Kidney (tissue), 22 donors: ENCODE results near the gene BCL2L15. TPM values are rescaled to one million over a fixed set of nuclear protein-coding genes. Genes with fewer than 3 reads are reported as not detected.

Experiments used
- DNase-seq, 5 donors: peaks; one replicate each; pipeline ENCODE4 v3.0.0-alpha.2; 2013 to 2020
- FAIRE-seq: peaks from 2 replicates; lab custom pipeline; 2012; peaks lifted over from hg19 to GRCh38; lab: Jason Lieb, UNC
- H3K27ac ChIP-seq, 2 donors: one replicate each; pipeline ENCODE4 v1.7.0; 2013; ENCODE audit warnings: low read depth in 2 of 2, low read length in 2 of 2, inconsistent platforms in 1 of 2
- H3K27me3 ChIP-seq: one replicate; pipeline ENCODE4 v1.7.1; 2013; ENCODE audit warnings: low read length, inconsistent platforms; ENCODE audit not compliant: control insufficient read depth, insufficient read depth
- H3K36me3 ChIP-seq, 3 donors: one replicate each; pipeline versions ENCODE4 v1.7.0 to v1.7.1; 2013; ENCODE audit warnings: low read length in 3 of 3, control low read depth in 1 of 3, inconsistent platforms in 1 of 3; ENCODE audit not compliant: insufficient read depth in 3 of 3, control insufficient read depth in 2 of 3
- H3K4me1 ChIP-seq, 3 donors: one replicate each; pipeline versions ENCODE4 v1.7.0 to v1.7.1; 2013; ENCODE audit warnings: low read length in 3 of 3, inconsistent platforms in 1 of 3, low read depth in 1 of 3; ENCODE audit not compliant: control insufficient read depth in 2 of 3, insufficient read depth in 2 of 3
- H3K4me3 ChIP-seq, 3 donors: one replicate each; pipeline versions ENCODE4 v1.7.0 to v1.8.1; 2013; ENCODE audit warnings: low read length in 3 of 3, control low read depth in 1 of 3, inconsistent platforms in 1 of 3
- H3K9ac ChIP-seq, 3 donors: one replicate each; pipeline versions ENCODE4 v1.7.0 to v1.7.1; 2013; ENCODE audit warnings: low read length in 3 of 3, control low read depth in 1 of 3, inconsistent platforms in 1 of 3
- H3K9me3 ChIP-seq, 3 donors: one replicate each; pipeline versions ENCODE4 v1.7.0 to v1.7.1; 2013; ENCODE audit warnings: low read length in 3 of 3, control low read depth in 1 of 3, inconsistent platforms in 1 of 3; ENCODE audit not compliant: control insufficient read depth in 2 of 3, insufficient read depth in 1 of 3
- CTCF ChIP-seq: IDR thresholded peaks from 3 replicates; pipeline ENCODE4 v1.5.1; 2012; ENCODE audit warnings: mild to moderate bottlenecking, moderate library complexity, borderline replicate concordance; ENCODE audit not compliant: insufficient read depth; ENCODE audit errors: extremely low read depth
- intact Hi-C: fragments of 100-400 bp; cut with DNase I; formaldehyde crosslinking; loops from one replicate; pipeline ENCODE4 v1.11.1; 2022
- long read RNA-seq, 10 donors: library from polyadenylated mRNA in 1 of 10; unstranded in 1 of 10; transcript quantifications; one replicate each; pipeline ENCODE4 v2.0.0 and lab custom pipeline, GENCODE V29; 2021 to 2026
- polyA plus RNA-seq: library from polyadenylated mRNA; stranded (reverse); fragments of 350-450 nt; fragmentation: Illumina TruSeq; extraction: RNeasy Lipid Tissue Mini Kit (QIAGEN cat#74804); gene quantifications from one replicate; pipeline ENCODE4 v1.2.3, GENCODE V29; 2014; ENCODE audit warnings: low read depth, low replicate concordance; ENCODE audit not compliant: insufficient read depth
- total RNA-seq: library from RNA; stranded (reverse); fragmentation: NEBNext Ultra II Directional; extraction: Animal tissue kit (Norgen Biotek cat#: 25700); gene quantifications from one replicate; pipeline ENCODE4 v1.2.1, GENCODE V29; 2021
- donor health status: control.
- donor health status: control.
- donor health status: control.
- donor health status: control.
- donor health status: control.
- donor health status: DM: yes; HTN: yes; CAD: no.
- donor health status: Normal renal cell carcinoma (clear cell type).

Gene BCL2L15
- total RNA-seq (34.3 TPM), polyA plus RNA-seq (2.2 TPM)
- long read RNA-seq, donor 1, result 0 reads
- long read RNA-seq, donor 2, result 0 reads
- long read RNA-seq, donor 3, result 0 reads
- long read RNA-seq, donor 4, result 0 reads
- long read RNA-seq, donor 5, result 0 reads
- long read RNA-seq, donor 6, partial matches to known transcripts, result 0 of 1 reads
- long read RNA-seq, donor 6, other reads (novel, unspliced or antisense), result 0 of 1 reads
- long read RNA-seq, donor 7, partial matches to known transcripts, result 0 of 2 reads
- long read RNA-seq, donor 7, other reads (novel, unspliced or antisense), result 2 of 2 reads
- long read RNA-seq, donor 8, result 0 reads
- long read RNA-seq, donor 9, result 0 reads
- long read RNA-seq, donor 10, partial matches to known transcripts, result 0 of 1 reads
- long read RNA-seq, donor 10, other reads (novel, unspliced or antisense), result 0 of 1 reads

- no peak for TF ChIP-seq CTCF
- Histone ChIP-seq H3K36me3 (no peaks in the 10 kb centered on the region), H3K9ac (no peak within 1 kb of the TSS), H3K27ac (no peak within 1 kb of the TSS), H3K27me3 (no peaks in the 10 kb centered on the region), H3K9me3 (no peaks in the 10 kb centered on the region), H3K4me3 (no peak within 1 kb of the TSS), H3K4me1 (no peaks in the 10 kb centered on the region)
- intact Hi-C loops, result no loop called here
- FAIRE-seq (no peak), DNase-seq (no peak)
Measured at GRCh38 chr1:113887402-113888175, at the start of gene BCL2L15. TSS of gene BCL2L15 (minus strand) at chr1:113887581. CDS start at chr1:113887375, 206 bp downstream.

DNA sequence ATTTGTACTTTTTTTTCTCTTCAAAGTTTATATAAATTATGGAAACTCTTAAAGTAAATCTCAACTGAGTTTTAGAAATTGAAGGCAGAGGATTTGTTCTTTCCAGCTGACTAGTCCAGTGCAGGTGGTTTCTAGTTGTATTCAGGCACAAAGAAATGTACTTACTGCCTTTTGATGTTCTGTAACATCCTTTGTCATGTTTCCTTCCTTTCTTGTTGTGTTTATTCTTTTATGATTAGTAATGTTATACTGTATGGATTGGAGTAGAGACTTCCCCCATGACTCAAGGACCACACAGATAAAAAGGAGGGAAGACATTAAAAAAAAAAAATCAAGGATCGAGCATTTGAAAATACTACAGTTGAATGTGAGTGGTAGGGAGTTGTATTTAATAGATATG, 49.8 kb upstream of the BCL2L15 start:
- peaks cover 4 to 9% (median 6%) of the 10 kb centered on the region in 3 donors for H3K36me3 ChIP-seq
- no peak overlapping the region for H3K4me3 ChIP-seq
- H3K27me3 ChIP-seq, result no peaks in the 10 kb centered on the region
- DNase-seq, result no peak
- no peak overlapping the region for H3K27ac ChIP-seq
- peaks cover 0 to 6% (median 0%) of the 10 kb centered on the region in 3 donors for H3K4me1 ChIP-seq
- no peak for TF ChIP-seq CTCF
- FAIRE-seq, result no peak
- intact Hi-C loops, result no loop called here
- H3K9me3 ChIP-seq, result no peaks in the 10 kb centered on the region
- no peak overlapping the region for H3K9ac ChIP-seq

DNA sequence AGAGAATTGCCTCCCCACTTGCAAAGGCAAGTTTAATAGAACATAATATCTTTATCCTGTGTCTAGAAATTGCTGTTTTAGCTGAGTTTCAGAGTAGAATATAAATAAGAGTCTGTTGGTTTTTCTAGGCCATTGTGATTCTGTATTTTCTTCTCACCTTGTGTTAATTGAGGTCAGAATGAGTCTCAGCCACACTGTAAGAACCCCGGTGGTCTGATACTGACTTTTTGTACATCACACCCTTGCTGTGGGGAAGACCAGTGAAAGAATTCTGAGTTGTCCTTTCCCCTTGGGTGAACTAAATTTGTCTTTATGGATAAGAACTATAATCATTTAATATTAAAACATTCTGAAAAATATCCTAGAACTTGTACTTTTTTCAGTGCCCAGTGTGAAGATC, 48.6 kb upstream of the BCL2L15 start:
- Histone ChIP-seq H3K4me3 (no peak overlapping the region), H3K36me3 (peaks cover under 1 to 7% (median 1%) of the 10 kb centered on the region in 3 donors), H3K27me3 (no peaks in the 10 kb centered on the region), H3K4me1 (peaks cover 2 to 10% (median 6%) of the 10 kb centered on the region in 3 donors), H3K9ac (no peak overlapping the region), H3K27ac (no peak overlapping the region), H3K9me3 (no peaks in the 10 kb centered on the region)
- no peak for TF ChIP-seq CTCF
- intact Hi-C loops, result no loop called here
- FAIRE-seq (no peak), DNase-seq (no peak)
